HEK293 (cell line): ENCODE measurements around the gene POR.

Experiments used
- BCL11A ChIP-seq: fragments of 450-650 bp; formaldehyde crosslinking; IDR thresholded peaks from 2 replicates; pipeline ENCODE4 v1.5.1; 2016; ENCODE audit warnings: low read depth, missing biosample characterization, missing genetic modification characterization
- CTCF ChIP-seq: fragments of 450-650 bp; formaldehyde crosslinking; IDR thresholded peaks from 2 replicates; pipeline ENCODE4 v1.5.1; 2016; ENCODE audit warnings: missing biosample characterization, missing genetic modification characterization
- GLIS2 ChIP-seq: fragments of 450-650 bp; formaldehyde crosslinking; IDR thresholded peaks from 2 replicates; pipeline ENCODE4 v1.5.1; 2016; ENCODE audit warnings: missing biosample characterization, missing genetic modification characterization
- HIC1 ChIP-seq: fragments of 450-650 bp; formaldehyde crosslinking; IDR thresholded peaks from 2 replicates; pipeline ENCODE4 v1.5.1; 2016; ENCODE audit warnings: missing biosample characterization, missing genetic modification characterization
- KLF1 ChIP-seq: fragments of 450-650 bp; formaldehyde crosslinking; IDR thresholded peaks from 2 replicates; pipeline ENCODE4 v1.5.1; 2016; ENCODE audit warnings: missing biosample characterization, missing genetic modification characterization
- KLF7 ChIP-seq: fragments of 450-650 bp; formaldehyde crosslinking; IDR thresholded peaks from 2 replicates; pipeline ENCODE4 v1.5.1; 2016; ENCODE audit warnings: missing biosample characterization, missing genetic modification characterization, borderline replicate concordance
- SETDB1 ChIP-seq: IDR thresholded peaks from one replicate; pipeline ENCODE4 v1.6.1; 2017; ENCODE audit warnings: mild to moderate bottlenecking, low read length, moderate library complexity, mixed read lengths; ENCODE audit not compliant: insufficient read length
- ZNF114 ChIP-seq: fragments of 450-650 bp; formaldehyde crosslinking; IDR thresholded peaks from 2 replicates; pipeline ENCODE4 v1.5.0; 2017; ENCODE audit warnings: missing biosample characterization, missing genetic modification characterization
- ZNF423 ChIP-seq: fragments of 450-650 bp; formaldehyde crosslinking; IDR thresholded peaks from 2 replicates; pipeline ENCODE4 v1.5.1; 2016; ENCODE audit warnings: missing biosample characterization, missing genetic modification characterization
- ZNF426 ChIP-seq: fragments of 450-650 bp; formaldehyde crosslinking; IDR thresholded peaks from 2 replicates; pipeline ENCODE4 v1.5.1; 2017; ENCODE audit warnings: missing biosample characterization, missing genetic modification characterization, mild to moderate bottlenecking, inconsistent platforms, moderate library complexity
- ZNF596 ChIP-seq: fragments of 450-650 bp; IDR thresholded peaks from 2 replicates; pipeline ENCODE4 v1.5.0; 2018; ENCODE audit warnings: missing biosample characterization, mild to moderate bottlenecking, missing genetic modification characterization, moderate library complexity
- ZNF677 ChIP-seq: fragments of 450-650 bp; IDR thresholded peaks from 2 replicates; pipeline ENCODE4 v1.5.0; 2018; ENCODE audit warnings: missing biosample characterization, mild to moderate bottlenecking, missing genetic modification characterization, moderate library complexity
- TF ChIP-seq, protein P1 (sequence below): fragments of 450-650 bp; formaldehyde crosslinking; IDR thresholded peaks from 2 replicates; pipeline ENCODE4 v1.5.1; 2016; ENCODE audit warnings: missing biosample characterization, missing genetic modification characterization
- TF ChIP-seq, protein P2 (sequence below): IDR thresholded peaks from 2 replicates; pipeline ENCODE4 v1.6.1; 2011; ENCODE audit warnings: mild to moderate bottlenecking, low read depth, low read length, borderline replicate concordance

DNA sequence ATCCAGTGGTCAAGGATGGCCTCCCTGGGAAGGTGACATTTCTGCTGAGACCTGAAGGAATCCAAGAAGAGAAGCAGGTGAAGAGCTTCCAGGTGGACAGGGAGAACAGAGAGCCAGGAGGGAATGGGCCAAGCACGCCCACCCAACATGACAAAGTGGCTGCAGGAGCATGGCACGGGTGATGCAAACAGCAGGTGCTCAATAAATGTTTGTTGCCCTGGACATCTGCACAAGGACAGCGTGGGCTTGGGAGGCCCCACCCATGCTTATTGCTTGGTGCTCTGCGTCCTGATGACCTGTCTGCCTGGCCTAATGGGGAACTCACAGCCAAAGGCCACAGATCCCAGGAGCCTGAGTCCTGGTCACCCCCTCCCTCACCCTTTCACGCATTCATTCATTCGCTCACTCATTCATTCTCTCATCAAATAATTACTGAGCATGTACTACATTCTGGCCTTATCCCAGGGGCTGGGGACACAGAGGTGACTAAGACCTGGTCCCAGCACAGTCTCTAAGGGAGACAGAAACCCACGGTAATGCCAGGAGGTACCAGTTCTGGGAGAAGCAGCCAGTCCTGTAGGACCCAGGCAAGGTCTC is 23.0 kb upstream of the POR start:
- TF ChIP-seq, protein P1, sequence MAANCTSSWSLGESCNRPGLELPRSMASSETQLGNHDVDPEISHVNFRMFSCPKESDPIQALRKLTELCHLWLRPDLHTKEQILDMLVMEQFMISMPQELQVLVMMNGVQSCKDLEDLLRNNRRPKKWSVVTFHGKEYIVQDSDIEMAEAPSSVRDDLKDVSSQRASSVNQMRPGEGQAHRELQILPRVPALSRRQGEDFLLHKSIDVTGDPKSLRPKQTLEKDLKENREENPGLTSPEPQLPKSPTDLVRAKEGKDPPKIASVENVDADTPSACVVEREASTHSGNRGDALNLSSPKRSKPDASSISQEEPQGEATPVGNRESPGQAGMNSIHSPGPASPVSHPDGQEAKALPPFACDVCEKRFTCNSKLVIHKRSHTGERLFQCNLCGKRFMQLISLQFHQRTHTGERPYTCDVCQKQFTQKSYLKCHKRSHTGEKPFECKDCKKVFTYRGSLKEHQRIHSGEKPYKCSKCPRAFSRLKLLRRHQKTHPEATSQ: no peak
- TF ChIP-seq ZNF114 (tag by site-specific recombination) (no peak), KLF7 (tag by site-specific recombination) (no peak), GLIS2 (tag by site-specific recombination) (no peak), CTCF (no peak), BCL11A (tag by site-specific recombination) (no peak), HIC1 (tag by site-specific recombination) (no peak), ZNF596 (no peak), SETDB1 (no peak), KLF1 (tag by site-specific recombination) (no peak), ZNF423 (tag by site-specific recombination) (no peak), ZNF677 (tag by site-specific recombination) (no peak), ZNF426 (no peak)
- TF ChIP-seq, protein P2, sequence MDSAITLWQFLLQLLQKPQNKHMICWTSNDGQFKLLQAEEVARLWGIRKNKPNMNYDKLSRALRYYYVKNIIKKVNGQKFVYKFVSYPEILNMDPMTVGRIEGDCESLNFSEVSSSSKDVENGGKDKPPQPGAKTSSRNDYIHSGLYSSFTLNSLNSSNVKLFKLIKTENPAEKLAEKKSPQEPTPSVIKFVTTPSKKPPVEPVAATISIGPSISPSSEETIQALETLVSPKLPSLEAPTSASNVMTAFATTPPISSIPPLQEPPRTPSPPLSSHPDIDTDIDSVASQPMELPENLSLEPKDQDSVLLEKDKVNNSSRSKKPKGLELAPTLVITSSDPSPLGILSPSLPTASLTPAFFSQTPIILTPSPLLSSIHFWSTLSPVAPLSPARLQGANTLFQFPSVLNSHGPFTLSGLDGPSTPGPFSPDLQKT: no peak
